H1 (cell line): ENCODE data around the gene ZBTB16. TPM values are rescaled to one million over a fixed set of nuclear protein-coding genes. Genes with fewer than 3 reads are reported as not detected.

ENCODE experiments used
- CTCF ChIA-PET: fragments of 300-600 bp; sonication (Branson Sonifier 250); formaldehyde crosslinking; loops from one replicate; lab custom pipeline; 2021; ENCODE audit not compliant: partially characterized antibody; lab: Charles Lee
- POLR2A ChIA-PET: fragments of 300-600 bp; sonication (Branson Sonifier 250); formaldehyde crosslinking; loops from one replicate; lab custom pipeline; 2021; ENCODE audit warnings: inconsistent platforms; ENCODE audit not compliant: partially characterized antibody; lab: Charles Lee
- DNase-seq, 2 experiments: peaks; one replicate each; pipeline versions ENCODE4 v3.0.0 to v3.0.0-alpha.2; 2010 to 2022; ENCODE audit warnings: low spot score in 2 of 2, low read depth in 1 of 2, mixed read lengths in 1 of 2
- FAIRE-seq: peaks from 2 replicates; lab custom pipeline; 2011; peaks lifted over from hg19 to GRCh38; lab: Jason Lieb, UNC
- H2AFZ ChIP-seq: 2 replicates; pipeline ENCODE4 v1.8.1; 2012; ENCODE audit warnings: low read length, inconsistent platforms
- H2AK5ac ChIP-seq: 2 replicates; pipeline ENCODE4 v1.6.1; 2013; ENCODE audit warnings: low read depth, low read length
- H2BK120ac ChIP-seq: replicated peaks from 2 replicates; pipeline ENCODE3; 2013; ENCODE audit warnings: low read depth, low read length, inconsistent platforms
- H2BK12ac ChIP-seq: 2 replicates; pipeline ENCODE4 v1.6.1; 2013; ENCODE audit warnings: low read depth, low read length
- H2BK15ac ChIP-seq: 2 replicates; pipeline ENCODE4 v1.6.1; 2013; ENCODE audit warnings: low read length
- H2BK20ac ChIP-seq: 2 replicates; pipeline ENCODE4 v1.6.1; 2013; ENCODE audit warnings: low read length
- H2BK5ac ChIP-seq: 2 replicates; pipeline ENCODE4 v1.6.1; 2013; ENCODE audit warnings: low read depth, low read length
- H3K14ac ChIP-seq: 2 replicates; pipeline ENCODE4 v1.6.1; 2013; ENCODE audit warnings: inconsistent platforms; ENCODE audit not compliant: insufficient read length
- H3K18ac ChIP-seq: 2 replicates; pipeline ENCODE4 v1.6.1; 2013; ENCODE audit warnings: low read length; ENCODE audit errors: extremely low read depth
- H3K23ac ChIP-seq: 2 replicates; pipeline ENCODE4 v1.6.1; 2013; ENCODE audit warnings: inconsistent platforms; ENCODE audit not compliant: insufficient read length
- H3K23me2 ChIP-seq: 2 replicates; pipeline ENCODE4 v1.6.1; 2013; ENCODE audit warnings: low read depth, low read length
- H3K27ac ChIP-seq: 2 replicates; pipeline ENCODE4 v1.6.1; 2011; ENCODE audit warnings: low read depth, low read length, inconsistent platforms
- H3K27me3 ChIP-seq, 4 experiments: replicated peaks in 1 of 4; 1 replicate in 1 of 4; 2 replicates in 3 of 4; pipeline versions ENCODE4 v1.6.1 to v1.8.1; 2011 to 2013; ENCODE audit warnings: low read length in 3 of 4, mild to moderate bottlenecking in 3 of 4, inconsistent platforms in 2 of 4, mixed read lengths in 2 of 4, moderate library complexity in 1 of 4; ENCODE audit not compliant: control insufficient read depth in 3 of 4, insufficient read depth in 3 of 4; ENCODE audit errors: extremely low read depth in 1 of 4
- H3K36me3 ChIP-seq, 4 experiments: 2 replicates each; pipeline versions ENCODE4 v1.6.1 to v1.8.1; 2011 to 2013; ENCODE audit warnings: mild to moderate bottlenecking in 4 of 4, low read length in 3 of 4, moderate library complexity in 2 of 4, control low read depth in 1 of 4, inconsistent platforms in 1 of 4; ENCODE audit not compliant: insufficient read depth in 4 of 4, control insufficient read depth in 2 of 4
- H3K4ac ChIP-seq: replicated peaks from 2 replicates; pipeline ENCODE3; 2013; ENCODE audit warnings: low read length, low read depth, mixed read lengths, inconsistent platforms; ENCODE audit not compliant: insufficient read length
- H3K4me1 ChIP-seq, 4 experiments: replicated peaks in 1 of 4; 1 replicate in 1 of 4; 2 replicates in 3 of 4; pipeline versions ENCODE4 v1.6.1 to v1.8.1; 2011 to 2013; ENCODE audit warnings: low read length in 3 of 4, inconsistent platforms in 2 of 4, mixed read lengths in 1 of 4; ENCODE audit not compliant: insufficient read depth in 4 of 4, control insufficient read depth in 3 of 4
- H3K4me2 ChIP-seq, 2 experiments: 2 replicates each; pipeline versions ENCODE4 v1.6.1 to v1.8.1; 2011 to 2013; ENCODE audit warnings: low read depth in 2 of 2, low read length in 2 of 2, control low read depth in 1 of 2, inconsistent platforms in 1 of 2, mild to moderate bottlenecking in 1 of 2; ENCODE audit not compliant: insufficient read depth in 1 of 2
- H3K4me3 ChIP-seq, 4 experiments: fragments of 200-600, 300-600 bp in 1 of 4; sonication (generic), shearing (Covaris generic), sonication (Bioruptor Twin) in 1 of 4; 2 replicates each; pipeline versions ENCODE4 v1.5.1 to v1.8.1; 2011 to 2016; ENCODE audit warnings: low read length in 4 of 4, low read depth in 3 of 4, control low read depth in 2 of 4, inconsistent platforms in 2 of 4, mild to moderate bottlenecking in 2 of 4, mixed read lengths in 1 of 4, moderate library complexity in 1 of 4; ENCODE audit not compliant: insufficient read depth in 2 of 4; ENCODE audit errors: extremely low read depth in 1 of 4
- H3K56ac ChIP-seq: replicated peaks from 2 replicates; pipeline ENCODE3; 2013; ENCODE audit warnings: low read depth, mild to moderate bottlenecking, mixed read lengths, low read length, inconsistent platforms; ENCODE audit not compliant: insufficient read length
- H3K79me1 ChIP-seq: 2 replicates; pipeline ENCODE4 v1.6.1; 2013; ENCODE audit warnings: low read depth, low read length, control low read depth
- H3K79me2 ChIP-seq, 2 experiments: 2 replicates each; pipeline versions ENCODE4 v1.6.1 to v1.8.1; 2012 to 2013; ENCODE audit warnings: low read length in 2 of 2, mild to moderate bottlenecking in 2 of 2, inconsistent platforms in 1 of 2; ENCODE audit not compliant: insufficient read depth in 2 of 2, control insufficient read depth in 1 of 2
- H3K9ac ChIP-seq, 4 experiments: replicated peaks in 1 of 4; 1 replicate in 1 of 4; 2 replicates in 3 of 4; pipeline versions ENCODE4 v1.6.1 to v1.8.1; 2011 to 2013; ENCODE audit warnings: low read depth in 3 of 4, low read length in 3 of 4, control low read depth in 2 of 4, mild to moderate bottlenecking in 2 of 4, moderate library complexity in 2 of 4, inconsistent platforms in 1 of 4; ENCODE audit errors: extremely low read depth in 1 of 4
- H3K9me3 ChIP-seq, 2 experiments: 2 replicates each; pipeline versions ENCODE4 v1.6.1 to v1.8.1; 2012 to 2013; ENCODE audit warnings: mild to moderate bottlenecking in 2 of 2, moderate library complexity in 2 of 2, control low read depth in 1 of 2, inconsistent platforms in 1 of 2, low read depth in 1 of 2, low read length in 1 of 2, mixed read lengths in 1 of 2; ENCODE audit not compliant: insufficient read depth in 2 of 2
- H4K20me1 ChIP-seq, 2 experiments: replicated peaks in 1 of 2; 2 replicates each; pipeline versions ENCODE3 to v1.8.1; 2011 to 2013; ENCODE audit warnings: inconsistent platforms in 2 of 2, low read length in 2 of 2, mild to moderate bottlenecking in 1 of 2; ENCODE audit not compliant: insufficient read depth in 2 of 2, control insufficient read depth in 1 of 2
- H4K5ac ChIP-seq: 2 replicates; pipeline ENCODE4 v1.6.1; 2013; ENCODE audit warnings: low read length, low read depth, mixed read lengths, inconsistent platforms; ENCODE audit not compliant: insufficient read length
- H4K8ac ChIP-seq: 2 replicates; pipeline ENCODE4 v1.8.0; 2013; ENCODE audit warnings: mild to moderate bottlenecking, moderate library complexity, low read length, inconsistent platforms; ENCODE audit not compliant: insufficient read depth; ENCODE audit errors: extremely low read depth
- H4K91ac ChIP-seq: replicated peaks from 2 replicates; pipeline ENCODE3; 2013; ENCODE audit warnings: low read length, mixed read lengths, inconsistent platforms; ENCODE audit not compliant: insufficient read length
- BCL11A ChIP-seq, 2 experiments: IDR thresholded peaks; one replicate each; pipeline ENCODE4 v1.6.1; 2011; ENCODE audit warnings: low read depth in 2 of 2, low read length in 2 of 2, mild to moderate bottlenecking in 2 of 2
- GTF2F1 ChIP-seq: IDR thresholded peaks from 2 replicates; pipeline ENCODE4 v1.6.1; 2012; ENCODE audit warnings: low read depth, low read length, improper control_type of control experiment, borderline replicate concordance
- JUN ChIP-seq: IDR thresholded peaks from 2 replicates; pipeline ENCODE4 v1.6.1; 2011; ENCODE audit warnings: low read depth, mild to moderate bottlenecking, improper control_type of control experiment, low read length
- RAD21 ChIP-seq, 2 experiments: IDR thresholded peaks in 1 of 2; conservative IDR thresholded peaks in 1 of 2; 2 replicates each; pipeline ENCODE4 v1.6.1; 2011; ENCODE audit warnings: low read depth in 2 of 2, low read length in 2 of 2, improper control_type of control experiment in 1 of 2, inconsistent platforms in 1 of 2, mild to moderate bottlenecking in 1 of 2, moderate library complexity in 1 of 2
- RXRA ChIP-seq: IDR thresholded peaks from 2 replicates; pipeline ENCODE4 v1.6.1; 2011; ENCODE audit warnings: low read depth, mild to moderate bottlenecking, low read length, moderate library complexity; ENCODE audit not compliant: insufficient read depth
- SAP30 ChIP-seq: fragments of 300-600 bp; sonication (generic); IDR thresholded peaks from 2 replicates; pipeline ENCODE4 v1.7.1; 2012; ENCODE audit warnings: low read length, moderate library complexity, mild to moderate bottlenecking, inconsistent platforms; ENCODE audit not compliant: insufficient read depth, insufficient replicate concordance
- SP1 ChIP-seq: IDR thresholded peaks from 2 replicates; pipeline ENCODE4 v1.6.1; 2011; ENCODE audit warnings: low read depth, low read length
- SP2 ChIP-seq: IDR thresholded peaks from 2 replicates; pipeline ENCODE4 v1.6.1; 2012; ENCODE audit warnings: mild to moderate bottlenecking, low read length, inconsistent platforms
- SRF ChIP-seq: IDR thresholded peaks from 2 replicates; pipeline ENCODE4 v1.6.1; 2011; ENCODE audit warnings: mild to moderate bottlenecking, low read depth, low read length, moderate library complexity
- SUZ12 ChIP-seq: fragments of 200-600 bp; sonication (generic); IDR thresholded peaks from 2 replicates; pipeline ENCODE4 v1.6.1; 2012; ENCODE audit warnings: mild to moderate bottlenecking, inconsistent platforms, low read length, moderate library complexity, mixed read lengths
- TBP ChIP-seq: IDR thresholded peaks from 2 replicates; pipeline ENCODE4 v1.6.1; 2011; ENCODE audit warnings: low read depth, low read length, improper control_type of control experiment
- TEAD4 ChIP-seq: IDR thresholded peaks from 2 replicates; pipeline ENCODE4 v1.6.1; 2012; ENCODE audit warnings: low read depth, low read length, inconsistent platforms, mixed read lengths
- YY1 ChIP-seq: IDR thresholded peaks from 2 replicates; pipeline ENCODE4 v1.6.1; 2011; ENCODE audit warnings: low read depth, mild to moderate bottlenecking, low read length
- WGBS, 2 experiments: shearing (Covaris generic) in 1 of 2; methylation state at CpG; one replicate each; pipeline versions ENCODE4 v1.1.6 to v1.1.7; 2013 to 2015; ENCODE audit warnings: low lambda C conversion rate in 2 of 2, mixed read lengths in 2 of 2, inconsistent platforms in 1 of 2, low coverage in 1 of 2, missing lambda C conversion rate in 1 of 2; ENCODE audit not compliant: insufficient replicate concordance in 2 of 2, insufficient coverage in 1 of 2, insufficient read length in 1 of 2; ENCODE audit errors: extremely low coverage in 1 of 2, missing lambda C conversion rate in 1 of 2; 5-methylcytosine and 5-hydroxymethylcytosine counted together
- polyA plus RNA-seq, 7 experiments: library from polyadenylated mRNA; depleted of rRNA in 3 of 7; stranded (reverse) in 5 of 7; unstranded in 2 of 7; fragments of >200 nt in 5 of 7; fragments of 200-250 nt in 2 of 7; gene quantifications; 1 replicate in 5 of 7; 2 replicates in 1 of 7; 4 replicates in 1 of 7; pipeline versions ENCODE4 v1.2.1 to v1.2.3, GENCODE V29; 2011 to 2013; ENCODE audit warnings: missing spikeins in 2 of 7, mixed read lengths in 2 of 7
- total RNA-seq: library from RNA; stranded (reverse); fragmentation: NEBNext Ultra II Directional; extraction: Animal tissue kit (Norgen Biotek cat#: 25700); gene quantifications from 2 replicates; pipeline ENCODE4 v1.2.1, GENCODE V29; 2021

The ZBTB16 gene
- total and polyA plus RNA-seq, 2 of the 8 experiments (the other 6 are each of a cell fraction or from before 2014, with no cell fraction given): 0.12 to 0.61 TPM

DNA sequence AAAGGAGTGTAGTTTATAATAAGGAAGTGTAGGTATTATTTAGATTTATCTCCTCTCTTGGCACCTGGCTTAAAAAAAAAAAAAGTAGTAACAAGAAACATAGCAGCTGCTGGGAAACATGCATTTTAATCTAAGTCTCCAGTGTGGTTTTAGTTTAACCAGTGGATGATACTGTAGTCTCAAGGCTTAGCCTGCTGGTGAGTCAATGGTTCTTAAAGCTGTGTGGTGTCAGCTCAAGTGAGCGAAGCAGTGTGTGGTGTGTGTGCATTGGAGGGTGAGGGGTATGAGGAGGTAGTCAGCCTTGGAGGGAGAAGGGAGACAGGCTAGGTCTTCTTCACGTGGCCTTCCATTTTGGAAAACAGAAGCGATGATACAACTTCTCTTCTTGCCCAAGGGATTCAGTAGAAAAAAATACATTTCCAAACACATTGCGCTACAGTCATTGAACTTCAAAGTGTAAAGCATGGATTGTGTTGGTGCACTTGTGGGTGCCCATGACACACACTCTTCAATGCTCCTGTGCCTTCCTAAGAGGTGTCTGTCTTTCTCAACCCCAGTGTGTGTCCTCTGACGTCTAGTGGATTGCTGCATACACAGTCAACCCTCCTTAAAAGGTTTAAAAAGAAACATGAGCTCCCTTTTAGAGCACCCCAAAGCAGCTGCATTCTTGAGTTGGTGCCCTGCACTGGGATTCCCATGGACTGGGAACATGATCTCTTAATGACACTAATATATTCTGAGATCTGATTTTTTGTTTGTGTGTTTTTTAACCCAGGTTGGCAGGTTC, 40.1 kb downstream of the ZBTB16 start:
- Histone ChIP-seq H3K9me3 (no peaks in the 10 kb centered on the region), H4K20me1 (no peaks in the 10 kb centered on the region), H3K27me3 (no peaks in the 10 kb centered on the region), H2BK5ac (no peak overlapping the region), H3K18ac (no peak overlapping the region), H3K79me1 (no peaks in the 10 kb centered on the region), H2BK120ac (no peak overlapping the region), H4K8ac (no peak overlapping the region), H3K4me2 (no peak overlapping the region), H3K23me2 (no peaks in the 10 kb centered on the region), H3K27ac (no peak overlapping the region), H4K5ac (no peak overlapping the region), H3K4me1 (no peaks in the 10 kb centered on the region), H2AFZ (0 out of 2 replicates have a peak overlapping the region, but pooled peaks have one; percentile 40), H4K91ac (no peak overlapping the region), H3K14ac (no peak overlapping the region), H2BK12ac (no peak overlapping the region), H2AK5ac (no peak overlapping the region), H3K23ac (no peak overlapping the region), H3K9ac (no peak overlapping the region), H3K4me3 (no peak overlapping the region), H3K56ac (no peak overlapping the region), H2BK20ac (no peak overlapping the region), H3K79me2 (no peaks in the 10 kb centered on the region), H2BK15ac (0 out of 2 replicates have a peak overlapping the region, but pooled peaks have one; percentile 83), H3K36me3 (no peaks in the 10 kb centered on the region), H3K4ac (no peak overlapping the region)
- 87% methylated on average over 5 of the region's 5 CpGs; no CpG with 5 or more reads in 1 of the 2 experiments for WGBS, 2 experiments
- POLR2A ChIA-PET: interaction anchor here (0.7 kb wide), 1 partner anchor 920 kb away, joined by 3 read pairs; no protein-coding TSS in a partner anchor
- DNase-seq (no peak), FAIRE-seq (no peak)
- CTCF ChIA-PET: interaction anchor here (0.7 to 1.5 kb wide), 7 partner anchors 9 to 1529 kb away, joined by 3 to 7 read pairs (median 3); no protein-coding TSS in a partner anchor
- TF ChIP-seq YY1: no peak
- no peak for TF ChIP-seq SRF
- TF ChIP-seq RXRA: no peak
- no peak for TF ChIP-seq SP1
- no peak for TF ChIP-seq SAP30
- TF ChIP-seq SUZ12: no peak
- TF ChIP-seq BCL11A (IDR thresholded peaks at IDR 0.05; ENCODE audit: low read depth in 2 of 2, low read length in 2 of 2): no peak
- TF ChIP-seq JUN: no peak
- TF ChIP-seq TEAD4: no peak
- no peak for TF ChIP-seq RAD21 (IDR thresholded peaks at IDR 0.05 in 1 of 2, conservative IDR thresholded peaks at IDR 0.05 in 1 of 2; ENCODE audit: low read depth in 2 of 2, low read length in 2 of 2)
- TF ChIP-seq TBP: no peak
- TF ChIP-seq GTF2F1: no peak
- no peak for TF ChIP-seq SP2
